ENCODE measurements around the gene DGKB. TPM values are rescaled to one million over a fixed set of nuclear protein-coding genes. Genes with fewer than 3 reads are reported as not detected.

Gene DGKB
- total RNA-seq, 4 donors from 2014 or later: 0.27 to 0.88 (median 0.76) TPM; not detected in 1

DNA sequence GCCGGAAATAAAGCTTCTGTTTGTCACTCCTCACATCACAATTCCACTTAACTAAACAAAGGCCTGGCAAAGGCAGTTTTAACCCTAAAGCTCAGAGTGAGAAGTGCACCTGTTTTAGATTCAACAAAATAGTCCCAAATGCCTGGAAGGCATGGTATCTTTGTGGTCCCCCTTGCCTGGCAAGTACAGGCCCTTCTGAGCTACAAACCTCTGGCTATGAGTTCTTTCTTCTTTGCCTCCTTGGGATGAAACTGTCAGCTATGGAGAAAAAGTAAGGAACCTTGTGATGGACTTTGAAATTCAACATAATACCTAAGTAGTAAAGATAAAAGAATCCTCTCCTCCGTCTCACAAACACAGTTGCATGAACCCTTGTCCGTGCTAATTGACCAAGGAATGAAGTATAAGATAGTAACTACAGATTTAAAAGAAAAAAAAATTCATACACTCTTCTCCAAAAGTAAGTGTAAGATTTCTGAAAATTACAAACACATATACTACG, 668.6 kb downstream of the DGKB start:
- no peak for TF ChIP-seq POLR2A (IDR thresholded peaks at IDR 0.05)
- TF ChIP-seq, protein P1, sequence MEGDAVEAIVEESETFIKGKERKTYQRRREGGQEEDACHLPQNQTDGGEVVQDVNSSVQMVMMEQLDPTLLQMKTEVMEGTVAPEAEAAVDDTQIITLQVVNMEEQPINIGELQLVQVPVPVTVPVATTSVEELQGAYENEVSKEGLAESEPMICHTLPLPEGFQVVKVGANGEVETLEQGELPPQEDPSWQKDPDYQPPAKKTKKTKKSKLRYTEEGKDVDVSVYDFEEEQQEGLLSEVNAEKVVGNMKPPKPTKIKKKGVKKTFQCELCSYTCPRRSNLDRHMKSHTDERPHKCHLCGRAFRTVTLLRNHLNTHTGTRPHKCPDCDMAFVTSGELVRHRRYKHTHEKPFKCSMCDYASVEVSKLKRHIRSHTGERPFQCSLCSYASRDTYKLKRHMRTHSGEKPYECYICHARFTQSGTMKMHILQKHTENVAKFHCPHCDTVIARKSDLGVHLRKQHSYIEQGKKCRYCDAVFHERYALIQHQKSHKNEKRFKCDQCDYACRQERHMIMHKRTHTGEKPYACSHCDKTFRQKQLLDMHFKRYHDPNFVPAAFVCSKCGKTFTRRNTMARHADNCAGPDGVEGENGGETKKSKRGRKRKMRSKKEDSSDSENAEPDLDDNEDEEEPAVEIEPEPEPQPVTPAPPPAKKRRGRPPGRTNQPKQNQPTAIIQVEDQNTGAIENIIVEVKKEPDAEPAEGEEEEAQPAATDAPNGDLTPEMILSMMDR (IDR thresholded peaks at IDR 0.05): no peak
- H3K27me3 ChIP-seq: no peaks in the 10 kb centered on the region
- H3K9me3 ChIP-seq: no peaks in the 10 kb centered on the region
- H3K36me3 ChIP-seq: no peaks in the 10 kb centered on the region
- no peak overlapping the region for H3K4me3 ChIP-seq
- peak overlapping the region in 1 of 4 donors; percentile 23 for H3K27ac ChIP-seq
- no peak for DNase-seq
- H3K4me1 ChIP-seq: no peaks in the 10 kb centered on the region

DNA sequence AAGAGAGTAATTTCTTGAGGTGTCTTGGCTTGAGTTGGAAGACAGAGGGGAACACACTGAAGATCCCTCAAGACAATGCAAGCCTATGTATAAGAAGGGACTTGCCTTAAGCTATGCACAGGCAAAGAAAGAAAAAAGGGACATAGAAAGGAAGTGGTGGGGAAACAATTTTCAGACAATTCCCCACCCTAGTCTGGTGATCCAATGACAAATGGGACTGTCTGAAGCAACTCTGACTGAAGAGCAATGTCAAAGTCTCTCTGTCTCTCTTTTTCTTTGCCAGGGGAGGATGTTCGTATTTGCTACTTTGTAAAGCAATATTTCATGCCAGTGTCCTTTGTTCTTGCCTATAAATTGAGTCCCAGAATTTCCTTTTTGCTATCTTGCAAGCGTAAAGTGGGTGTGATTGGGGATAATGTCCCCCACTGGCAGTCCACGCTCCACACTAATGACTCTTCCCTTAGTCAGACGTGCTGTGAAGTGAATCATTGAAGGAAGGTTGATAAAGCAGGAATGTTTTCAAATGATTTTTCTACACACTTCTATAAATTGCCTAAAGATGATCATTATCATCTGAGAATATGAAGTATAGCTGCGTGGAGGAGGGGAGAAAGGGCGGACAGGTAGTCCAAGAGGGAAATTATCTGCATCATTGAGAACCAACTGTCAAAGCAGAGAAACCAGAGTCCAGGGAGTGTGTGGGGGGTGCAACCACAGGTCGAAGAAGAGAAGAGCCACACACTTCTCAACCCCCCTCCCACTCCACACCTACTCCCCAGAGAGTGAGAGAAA, 669.3 kb downstream of the DGKB start:
- no peak overlapping the region for H3K4me3 ChIP-seq
- H3K27ac ChIP-seq: peak overlapping the region in 1 of 4 donors; percentile 23
- no peaks in the 10 kb centered on the region for H3K9me3 ChIP-seq
- no peaks in the 10 kb centered on the region for H3K36me3 ChIP-seq
- H3K27me3 ChIP-seq: no peaks in the 10 kb centered on the region
- DNase-seq: peak in 1 of 3 donors; percentile 57
- H3K4me1 ChIP-seq: no peaks in the 10 kb centered on the region
- TF ChIP-seq, protein P1 (IDR thresholded peaks at IDR 0.05): no peak
- TF ChIP-seq POLR2A (IDR thresholded peaks at IDR 0.05): no peak

DNA sequence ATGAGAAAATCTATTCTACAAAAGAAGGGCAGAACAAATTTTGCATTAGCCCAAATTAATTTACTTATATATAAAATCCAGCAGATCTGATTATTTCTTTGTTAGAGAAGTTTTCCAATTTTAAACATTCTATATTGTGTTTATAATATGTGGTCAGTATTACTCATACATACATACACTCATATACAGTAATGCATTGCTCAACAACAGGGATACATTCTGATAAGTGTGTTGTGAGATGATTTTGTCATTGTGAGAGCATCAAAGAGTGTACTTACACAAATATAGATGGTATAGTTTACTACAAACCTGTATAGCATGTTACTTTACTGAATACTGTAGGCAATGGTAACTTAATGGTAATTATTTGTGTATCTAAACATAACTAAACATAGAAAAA, 673.5 kb downstream of the DGKB start:
- Histone ChIP-seq H3K36me3 (no peaks in the 10 kb centered on the region), H3K27me3 (no peaks in the 10 kb centered on the region), H3K27ac (no peak overlapping the region), H3K4me1 (no peaks in the 10 kb centered on the region), H3K9me3 (no peaks in the 10 kb centered on the region), H3K4me3 (no peak overlapping the region)
- DNase-seq: no peak
- TF ChIP-seq, protein P1 (IDR thresholded peaks at IDR 0.05): no peak
- no peak for TF ChIP-seq POLR2A (IDR thresholded peaks at IDR 0.05)

DNA sequence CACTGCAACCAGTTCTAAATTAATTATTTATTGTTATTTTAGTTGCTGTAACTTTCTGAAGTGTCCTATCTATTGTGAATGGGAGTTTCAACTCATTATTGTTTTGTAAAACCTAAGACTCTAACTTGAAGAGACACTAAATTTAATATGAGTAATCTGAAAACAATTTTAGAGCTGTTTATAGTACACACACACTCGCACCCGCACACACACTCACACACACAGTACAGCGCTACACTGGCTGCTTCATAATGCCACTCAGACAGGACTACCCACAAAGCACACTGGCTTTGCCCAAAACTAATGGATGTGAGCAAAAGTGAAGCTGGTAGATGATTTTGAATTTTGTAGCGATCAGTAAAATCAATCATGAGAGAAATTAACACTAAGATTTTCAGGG, 674.2 kb downstream of the DGKB start:
- Histone ChIP-seq H3K27ac (no peak overlapping the region), H3K4me1 (no peaks in the 10 kb centered on the region), H3K27me3 (no peaks in the 10 kb centered on the region), H3K36me3 (no peaks in the 10 kb centered on the region), H3K4me3 (no peak overlapping the region), H3K9me3 (no peaks in the 10 kb centered on the region)
- no peak for DNase-seq
- TF ChIP-seq, protein P1 (IDR thresholded peaks at IDR 0.05): no peak
- no peak for TF ChIP-seq POLR2A (IDR thresholded peaks at IDR 0.05)

DNA sequence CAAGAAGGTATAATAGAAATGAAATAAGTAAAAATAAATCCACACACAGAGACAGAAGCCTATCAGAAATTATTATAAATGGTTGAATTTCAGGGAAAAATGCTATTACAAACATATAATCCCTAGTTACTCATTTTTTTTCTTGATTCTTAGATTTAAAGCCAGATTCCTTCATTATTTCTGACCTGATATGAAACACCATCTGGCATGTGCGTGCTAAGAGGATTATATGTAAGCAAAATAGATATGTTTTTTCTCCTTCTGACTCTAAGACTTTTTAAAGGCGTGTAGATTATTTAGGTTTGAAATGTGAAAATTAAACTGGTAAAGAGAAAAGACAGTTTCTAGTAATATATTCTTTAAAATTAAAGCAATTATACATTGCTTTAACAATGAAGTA, 676.4 kb downstream of the DGKB start:
- H3K27me3 ChIP-seq: no peaks in the 10 kb centered on the region
- no peaks in the 10 kb centered on the region for H3K36me3 ChIP-seq
- no peaks in the 10 kb centered on the region for H3K9me3 ChIP-seq
- no peak overlapping the region for H3K4me3 ChIP-seq
- no peak for DNase-seq
- H3K27ac ChIP-seq: no peak overlapping the region
- TF ChIP-seq POLR2A (IDR thresholded peaks at IDR 0.05): no peak
- TF ChIP-seq, protein P1 (IDR thresholded peaks at IDR 0.05): no peak
- no peaks in the 10 kb centered on the region for H3K4me1 ChIP-seq
